Body of pancreas (tissue), 4 donors: ENCODE measurements around the gene IGSF11.

Experiments
- CTCF ChIP-seq, 7 experiments: fragments of 450-650 bp in 4 of 7; fragments of 200-600 bp in 3 of 7; sonication (generic) in 3 of 7; IDR thresholded peaks; one replicate each; pipeline ENCODE4 v1.5.1; 2016 to 2019; ENCODE audit warnings: antibody characterized with exemption in 7 of 7
- POLR2A ChIP-seq, 3 donors: fragments of 450-650 bp; IDR thresholded peaks; one replicate each; pipeline ENCODE4 v1.6.1; 2016; ENCODE audit warnings: antibody characterized with exemption in 3 of 3, mild to moderate bottlenecking in 2 of 3

- TF ChIP-seq CTCF (IDR thresholded peaks at IDR 0.05) (no peak), POLR2A (IDR thresholded peaks at IDR 0.05) (no peak)
Observed at GRCh38 chr3:119073258-119074001, 38.8 kb upstream of the IGSF11 start.
